ENCODE results near the gene TXNRD1.

Gene TXNRD1

DNA sequence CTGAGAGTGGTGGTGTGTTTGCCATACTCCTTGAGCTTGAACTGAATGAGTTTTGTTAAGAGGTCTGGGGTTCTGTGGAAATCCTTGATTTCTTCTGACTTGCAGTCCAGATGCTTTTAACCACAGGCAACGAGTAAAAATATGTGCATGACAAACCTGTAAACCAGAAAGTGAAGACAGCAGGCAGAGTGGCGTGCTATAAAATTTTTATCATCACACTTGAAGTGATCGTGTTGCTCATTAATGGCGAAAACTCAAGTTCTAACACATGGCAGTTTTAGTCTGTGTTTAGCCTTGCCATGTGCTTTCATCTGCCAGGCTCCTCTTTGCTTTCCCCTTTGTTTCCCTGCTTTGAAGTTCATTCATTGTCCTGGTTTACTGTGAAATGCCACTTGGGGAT is 28.0 kb downstream of the TXNRD1 start:
- no peak for ATAC-seq
- TF ChIP-seq PPARA (CRISPR knock-in tag; IDR thresholded peaks at IDR 0.05; ENCODE audit: borderline replicate concordance): no peak
- no peak for TF ChIP-seq ESRRG (CRISPR knock-in tag; IDR thresholded peaks at IDR 0.05)
- TF ChIP-seq TCF4 (CRISPR knock-in tag; IDR thresholded peaks at IDR 0.05; ENCODE audit: borderline replicate concordance): no peak
- TF ChIP-seq RARB (CRISPR knock-in tag; IDR thresholded peaks at IDR 0.05): no peak
- TF ChIP-seq ISL1 (CRISPR knock-in tag; IDR thresholded peaks at IDR 0.05): no peak

DNA sequence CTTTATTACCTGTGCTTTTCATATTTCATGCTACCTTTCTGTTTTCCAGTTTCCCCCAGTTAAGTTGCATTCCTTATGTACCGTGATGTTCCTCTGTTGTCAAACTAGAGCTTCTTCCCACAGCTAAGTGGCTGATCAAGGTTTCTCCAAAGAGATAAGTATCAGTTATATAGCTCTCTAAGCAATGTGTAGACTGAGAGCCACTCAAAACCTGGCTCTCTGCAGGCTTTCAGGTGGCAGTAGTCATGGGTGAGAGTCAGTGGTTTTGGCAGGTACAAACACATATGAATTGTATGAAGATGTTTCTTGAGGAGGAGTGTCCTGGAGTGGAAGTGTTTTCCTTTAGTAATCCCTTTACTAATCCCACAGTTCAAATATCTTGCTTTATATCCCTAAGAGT is 28.4 kb downstream of the TXNRD1 start:
- no peak for ATAC-seq
- TF ChIP-seq, protein P1, sequence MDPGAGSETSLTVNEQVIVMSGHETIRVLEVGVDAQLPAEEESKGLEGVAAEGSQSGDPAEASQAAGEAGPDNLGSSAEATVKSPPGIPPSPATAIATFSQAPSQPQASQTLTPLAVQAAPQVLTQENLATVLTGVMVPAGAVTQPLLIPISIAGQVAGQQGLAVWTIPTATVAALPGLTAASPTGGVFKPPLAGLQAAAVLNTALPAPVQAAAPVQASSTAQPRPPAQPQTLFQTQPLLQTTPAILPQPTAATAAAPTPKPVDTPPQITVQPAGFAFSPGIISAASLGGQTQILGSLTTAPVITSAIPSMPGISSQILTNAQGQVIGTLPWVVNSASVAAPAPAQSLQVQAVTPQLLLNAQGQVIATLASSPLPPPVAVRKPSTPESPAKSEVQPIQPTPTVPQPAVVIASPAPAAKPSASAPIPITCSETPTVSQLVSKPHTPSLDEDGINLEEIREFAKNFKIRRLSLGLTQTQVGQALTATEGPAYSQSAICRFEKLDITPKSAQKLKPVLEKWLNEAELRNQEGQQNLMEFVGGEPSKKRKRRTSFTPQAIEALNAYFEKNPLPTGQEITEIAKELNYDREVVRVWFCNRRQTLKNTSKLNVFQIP (CRISPR knock-in tag; IDR thresholded peaks at IDR 0.05; ENCODE audit: borderline replicate concordance, low read depth): no peak
- TF ChIP-seq GLIS3 (CRISPR knock-in tag; IDR thresholded peaks at IDR 0.05): no peak
- TF ChIP-seq ARNTL (CRISPR knock-in tag; IDR thresholded peaks at IDR 0.05; ENCODE audit: borderline replicate concordance, low read depth): no peak
- TF ChIP-seq ZC3H10 (CRISPR knock-in tag; IDR thresholded peaks at IDR 0.05): no peak
- no peak for TF ChIP-seq ZNF8 (CRISPR knock-in tag; IDR thresholded peaks at IDR 0.05)
- no peak for TF ChIP-seq RARB (CRISPR knock-in tag; IDR thresholded peaks at IDR 0.05)
- TF ChIP-seq ESRRG (CRISPR knock-in tag; IDR thresholded peaks at IDR 0.05): no peak
- TF ChIP-seq TOX (CRISPR knock-in tag; IDR thresholded peaks at IDR 0.05; ENCODE audit: borderline replicate concordance): no peak

DNA sequence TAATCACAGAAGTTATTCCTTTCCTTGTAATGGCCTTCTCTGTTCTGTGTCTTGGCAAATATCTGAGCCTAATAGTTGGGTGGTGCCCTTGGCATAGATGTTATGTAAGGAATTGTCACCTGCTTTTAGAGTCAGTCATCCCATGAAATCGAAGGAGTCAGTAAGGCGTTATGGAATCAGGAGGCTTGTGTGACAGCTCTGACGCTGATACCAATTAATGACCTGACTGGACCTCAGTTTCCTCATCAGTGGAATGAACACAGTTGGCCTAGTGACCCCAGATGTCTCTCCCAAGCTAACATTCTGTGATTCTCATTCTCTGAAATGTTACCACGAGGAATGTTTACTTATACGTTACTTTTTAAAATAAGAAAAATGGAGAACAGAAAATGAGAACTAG is 32.1 kb downstream of the TXNRD1 start:
- no peak for ATAC-seq
- TF ChIP-seq, protein P2, sequence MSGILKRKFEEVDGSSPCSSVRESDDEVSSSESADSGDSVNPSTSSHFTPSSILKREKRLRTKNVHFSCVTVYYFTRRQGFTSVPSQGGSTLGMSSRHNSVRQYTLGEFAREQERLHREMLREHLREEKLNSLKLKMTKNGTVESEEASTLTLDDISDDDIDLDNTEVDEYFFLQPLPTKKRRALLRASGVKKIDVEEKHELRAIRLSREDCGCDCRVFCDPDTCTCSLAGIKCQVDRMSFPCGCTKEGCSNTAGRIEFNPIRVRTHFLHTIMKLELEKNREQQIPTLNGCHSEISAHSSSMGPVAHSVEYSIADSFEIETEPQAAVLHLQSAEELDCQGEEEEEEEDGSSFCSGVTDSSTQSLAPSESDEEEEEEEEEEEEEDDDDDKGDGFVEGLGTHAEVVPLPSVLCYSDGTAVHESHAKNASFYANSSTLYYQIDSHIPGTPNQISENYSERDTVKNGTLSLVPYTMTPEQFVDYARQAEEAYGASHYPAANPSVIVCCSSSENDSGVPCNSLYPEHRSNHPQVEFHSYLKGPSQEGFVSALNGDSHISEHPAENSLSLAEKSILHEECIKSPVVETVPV (CRISPR knock-in tag; IDR thresholded peaks at IDR 0.05): no peak
- no peak for TF ChIP-seq ZNF8 (CRISPR knock-in tag; IDR thresholded peaks at IDR 0.05)

DNA sequence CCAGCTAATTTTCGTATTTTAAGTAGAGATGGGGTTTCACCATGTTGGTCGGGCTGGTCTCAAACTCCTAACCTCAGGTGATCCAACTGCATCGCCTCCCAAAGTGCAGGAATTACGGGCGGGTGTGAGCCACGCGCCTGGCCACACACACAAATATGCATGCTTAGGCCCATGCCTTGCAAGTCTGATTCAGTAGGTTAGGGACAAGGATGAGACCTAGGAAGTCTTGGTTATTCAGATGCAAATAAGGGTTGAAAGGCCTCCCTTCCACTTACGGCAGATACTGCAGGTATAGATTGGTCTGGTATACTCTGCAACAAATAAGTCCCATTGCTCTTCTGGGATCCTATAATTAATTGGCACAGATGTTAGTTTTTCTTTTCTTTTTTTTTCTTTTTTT is 32.9 kb downstream of the TXNRD1 start:
- no peak for ATAC-seq
- TF ChIP-seq PPARA (CRISPR knock-in tag; IDR thresholded peaks at IDR 0.05; ENCODE audit: borderline replicate concordance) (no peak), OSR1 (CRISPR knock-in tag; IDR thresholded peaks at IDR 0.05) (no peak), ZNF70 (CRISPR knock-in tag; IDR thresholded peaks at IDR 0.05) (no peak), TCF4 (CRISPR knock-in tag; IDR thresholded peaks at IDR 0.05; ENCODE audit: borderline replicate concordance) (no peak), ISL1 (CRISPR knock-in tag; IDR thresholded peaks at IDR 0.05) (no peak), BACH2 (CRISPR knock-in tag; IDR thresholded peaks at IDR 0.05; ENCODE audit: borderline replicate concordance) (no peak), RARB (CRISPR knock-in tag; IDR thresholded peaks at IDR 0.05) (no peak), CSDC2 (CRISPR knock-in tag; IDR thresholded peaks at IDR 0.05) (no peak), ZFP3 (CRISPR knock-in tag; IDR thresholded peaks at IDR 0.05) (no peak), GLIS3 (CRISPR knock-in tag; IDR thresholded peaks at IDR 0.05) (no peak), ZFP30 (CRISPR knock-in tag; IDR thresholded peaks at IDR 0.05) (no peak), ESRRG (CRISPR knock-in tag; IDR thresholded peaks at IDR 0.05) (no peak), ZNF565 (CRISPR knock-in tag; conservative IDR thresholded peaks at IDR 0.05; ENCODE audit: low read depth) (no peak), SNAI2 (CRISPR knock-in tag; IDR thresholded peaks at IDR 0.05) (no peak), ZNF8 (CRISPR knock-in tag; IDR thresholded peaks at IDR 0.05) (no peak)
- TF ChIP-seq, protein P3, sequence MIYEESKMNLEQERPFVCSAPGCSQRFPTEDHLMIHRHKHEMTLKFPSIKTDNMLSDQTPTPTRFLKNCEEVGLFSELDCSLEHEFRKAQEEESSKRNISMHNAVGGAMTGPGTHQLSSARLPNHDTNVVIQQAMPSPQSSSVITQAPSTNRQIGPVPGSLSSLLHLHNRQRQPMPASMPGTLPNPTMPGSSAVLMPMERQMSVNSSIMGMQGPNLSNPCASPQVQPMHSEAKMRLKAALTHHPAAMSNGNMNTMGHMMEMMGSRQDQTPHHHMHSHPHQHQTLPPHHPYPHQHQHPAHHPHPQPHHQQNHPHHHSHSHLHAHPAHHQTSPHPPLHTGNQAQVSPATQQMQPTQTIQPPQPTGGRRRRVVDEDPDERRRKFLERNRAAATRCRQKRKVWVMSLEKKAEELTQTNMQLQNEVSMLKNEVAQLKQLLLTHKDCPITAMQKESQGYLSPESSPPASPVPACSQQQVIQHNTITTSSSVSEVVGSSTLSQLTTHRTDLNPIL (CRISPR knock-in tag; IDR thresholded peaks at IDR 0.05; ENCODE audit: low read depth): no peak
- TF ChIP-seq, protein P4, sequence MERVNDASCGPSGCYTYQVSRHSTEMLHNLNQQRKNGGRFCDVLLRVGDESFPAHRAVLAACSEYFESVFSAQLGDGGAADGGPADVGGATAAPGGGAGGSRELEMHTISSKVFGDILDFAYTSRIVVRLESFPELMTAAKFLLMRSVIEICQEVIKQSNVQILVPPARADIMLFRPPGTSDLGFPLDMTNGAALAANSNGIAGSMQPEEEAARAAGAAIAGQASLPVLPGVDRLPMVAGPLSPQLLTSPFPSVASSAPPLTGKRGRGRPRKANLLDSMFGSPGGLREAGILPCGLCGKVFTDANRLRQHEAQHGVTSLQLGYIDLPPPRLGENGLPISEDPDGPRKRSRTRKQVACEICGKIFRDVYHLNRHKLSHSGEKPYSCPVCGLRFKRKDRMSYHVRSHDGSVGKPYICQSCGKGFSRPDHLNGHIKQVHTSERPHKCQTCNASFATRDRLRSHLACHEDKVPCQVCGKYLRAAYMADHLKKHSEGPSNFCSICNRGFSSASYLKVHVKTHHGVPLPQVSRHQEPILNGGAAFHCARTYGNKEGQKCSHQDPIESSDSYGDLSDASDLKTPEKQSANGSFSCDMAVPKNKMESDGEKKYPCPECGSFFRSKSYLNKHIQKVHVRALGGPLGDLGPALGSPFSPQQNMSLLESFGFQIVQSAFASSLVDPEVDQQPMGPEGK (CRISPR knock-in tag; IDR thresholded peaks at IDR 0.05; ENCODE audit: borderline replicate concordance): no peak
- TF ChIP-seq, protein P1 (CRISPR knock-in tag; IDR thresholded peaks at IDR 0.05; ENCODE audit: borderline replicate concordance, low read depth): no peak
- TF ChIP-seq, protein P5, sequence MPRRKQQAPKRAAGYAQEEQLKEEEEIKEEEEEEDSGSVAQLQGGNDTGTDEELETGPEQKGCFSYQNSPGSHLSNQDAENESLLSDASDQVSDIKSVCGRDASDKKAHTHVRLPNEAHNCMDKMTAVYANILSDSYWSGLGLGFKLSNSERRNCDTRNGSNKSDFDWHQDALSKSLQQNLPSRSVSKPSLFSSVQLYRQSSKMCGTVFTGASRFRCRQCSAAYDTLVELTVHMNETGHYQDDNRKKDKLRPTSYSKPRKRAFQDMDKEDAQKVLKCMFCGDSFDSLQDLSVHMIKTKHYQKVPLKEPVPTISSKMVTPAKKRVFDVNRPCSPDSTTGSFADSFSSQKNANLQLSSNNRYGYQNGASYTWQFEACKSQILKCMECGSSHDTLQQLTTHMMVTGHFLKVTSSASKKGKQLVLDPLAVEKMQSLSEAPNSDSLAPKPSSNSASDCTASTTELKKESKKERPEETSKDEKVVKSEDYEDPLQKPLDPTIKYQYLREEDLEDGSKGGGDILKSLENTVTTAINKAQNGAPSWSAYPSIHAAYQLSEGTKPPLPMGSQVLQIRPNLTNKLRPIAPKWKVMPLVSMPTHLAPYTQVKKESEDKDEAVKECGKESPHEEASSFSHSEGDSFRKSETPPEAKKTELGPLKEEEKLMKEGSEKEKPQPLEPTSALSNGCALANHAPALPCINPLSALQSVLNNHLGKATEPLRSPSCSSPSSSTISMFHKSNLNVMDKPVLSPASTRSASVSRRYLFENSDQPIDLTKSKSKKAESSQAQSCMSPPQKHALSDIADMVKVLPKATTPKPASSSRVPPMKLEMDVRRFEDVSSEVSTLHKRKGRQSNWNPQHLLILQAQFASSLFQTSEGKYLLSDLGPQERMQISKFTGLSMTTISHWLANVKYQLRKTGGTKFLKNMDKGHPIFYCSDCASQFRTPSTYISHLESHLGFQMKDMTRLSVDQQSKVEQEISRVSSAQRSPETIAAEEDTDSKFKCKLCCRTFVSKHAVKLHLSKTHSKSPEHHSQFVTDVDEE (CRISPR knock-in tag; IDR thresholded peaks at IDR 0.05): no peak

Measured in SK-N-SH treated with all-trans-retinoic acid at 6 μM for 48 hours (cell line).